ENCODE measurements around the gene CHCHD6. TPM values are rescaled to one million over a fixed set of nuclear protein-coding genes. Genes with fewer than 3 reads are reported as not detected.

The CHCHD6 gene
- polyA plus RNA-seq, 1 donor from 2014 or later, result 102 TPM

DNA sequence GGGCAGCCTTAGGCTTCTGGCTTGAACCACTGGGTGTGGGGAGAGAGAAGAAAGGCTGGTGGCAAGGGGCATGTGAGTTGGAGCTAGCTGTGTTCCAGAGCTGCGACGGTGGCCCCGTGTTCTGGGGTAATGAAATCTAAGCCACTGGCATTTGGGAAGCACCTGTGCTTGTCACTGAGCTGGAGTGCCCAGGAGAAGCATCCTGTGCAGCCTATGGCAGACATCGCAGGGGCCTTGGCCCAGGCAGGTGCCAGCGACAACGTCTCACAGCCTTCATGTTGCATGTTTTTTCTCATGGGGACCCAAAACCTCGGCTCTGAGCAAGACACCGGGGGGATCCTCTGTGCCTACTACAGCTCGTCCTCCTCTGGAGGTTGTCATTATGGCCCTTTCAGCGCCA is 187.8 kb downstream of the CHCHD6 start:
- Histone ChIP-seq H3K4me2 (ENCODE audit: low read length) (no peak overlapping the region), H4K20me1 (ENCODE audit: insufficient read depth) (no peaks in the 10 kb centered on the region), H3K79me2 (replicated peaks; ENCODE audit: insufficient read depth, low read length) (no peaks in the 10 kb centered on the region), H3F3A (ENCODE audit: insufficient read depth, low read length, poor library complexity, severe bottlenecking) (no peaks in the 10 kb centered on the region), H3K4me3 (ENCODE audit: low read length) (no peak overlapping the region), H3K27ac (ENCODE audit: low read length) (no peak overlapping the region), H2AFZ (ENCODE audit: low read depth, low read length) (no peak overlapping the region), H3K27me3 (ENCODE audit: insufficient read depth, low read depth, low read length) (no peaks in the 10 kb centered on the region), H3K9me2 (ENCODE audit: insufficient read depth, low read length) (no peaks in the 10 kb centered on the region), H3K9ac (ENCODE audit: low read length) (no peak overlapping the region), H3K36me3 (ENCODE audit: insufficient read depth, low read length) (no peaks in the 10 kb centered on the region), H3K9me3 (ENCODE audit: low read length) (no peaks in the 10 kb centered on the region)
- no peak for TF ChIP-seq EP300 (conservative IDR thresholded peaks at IDR 0.05; ENCODE audit: poor library complexity, severe bottlenecking)
- TF ChIP-seq RAD21 (conservative IDR thresholded peaks at IDR 0.05), result no peak

DNA sequence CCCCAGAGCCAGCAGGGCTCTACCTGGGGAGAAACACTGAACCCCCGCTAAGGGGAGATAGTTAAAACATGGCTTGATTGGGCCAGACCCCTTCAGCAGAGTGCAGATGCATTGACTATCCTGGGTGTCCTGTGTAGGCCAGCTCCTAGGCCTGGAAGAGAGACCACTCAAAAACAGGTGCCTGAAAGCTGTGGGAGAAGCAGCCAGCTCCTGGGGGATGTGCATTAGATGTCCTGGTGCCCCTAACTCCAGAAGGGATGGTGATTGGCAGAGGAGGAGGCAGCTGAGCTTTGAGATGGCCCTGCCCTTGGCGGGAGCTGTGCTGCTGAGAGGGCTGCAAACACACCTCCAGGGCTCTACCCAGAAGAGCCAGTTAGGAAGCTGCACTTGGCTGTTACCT is 189.6 kb downstream of the CHCHD6 start:
- Histone ChIP-seq H3K4me3 (ENCODE audit: low read length) (no peak overlapping the region), H3K9me2 (ENCODE audit: insufficient read depth, low read length) (no peaks in the 10 kb centered on the region), H3K4me2 (ENCODE audit: low read length) (no peak overlapping the region), H3K27me3 (ENCODE audit: insufficient read depth, low read depth, low read length) (no peaks in the 10 kb centered on the region), H3K27ac (ENCODE audit: low read length) (no peak overlapping the region), H3K79me2 (replicated peaks; ENCODE audit: insufficient read depth, low read length) (no peaks in the 10 kb centered on the region), H3K9ac (ENCODE audit: low read length) (no peak overlapping the region), H3K36me3 (ENCODE audit: insufficient read depth, low read length) (no peaks in the 10 kb centered on the region), H4K20me1 (ENCODE audit: insufficient read depth) (no peaks in the 10 kb centered on the region), H3F3A (ENCODE audit: insufficient read depth, low read length, poor library complexity, severe bottlenecking) (no peaks in the 10 kb centered on the region), H3K9me3 (ENCODE audit: low read length) (no peaks in the 10 kb centered on the region), H2AFZ (ENCODE audit: low read depth, low read length) (no peak overlapping the region)
- TF ChIP-seq, protein P1, sequence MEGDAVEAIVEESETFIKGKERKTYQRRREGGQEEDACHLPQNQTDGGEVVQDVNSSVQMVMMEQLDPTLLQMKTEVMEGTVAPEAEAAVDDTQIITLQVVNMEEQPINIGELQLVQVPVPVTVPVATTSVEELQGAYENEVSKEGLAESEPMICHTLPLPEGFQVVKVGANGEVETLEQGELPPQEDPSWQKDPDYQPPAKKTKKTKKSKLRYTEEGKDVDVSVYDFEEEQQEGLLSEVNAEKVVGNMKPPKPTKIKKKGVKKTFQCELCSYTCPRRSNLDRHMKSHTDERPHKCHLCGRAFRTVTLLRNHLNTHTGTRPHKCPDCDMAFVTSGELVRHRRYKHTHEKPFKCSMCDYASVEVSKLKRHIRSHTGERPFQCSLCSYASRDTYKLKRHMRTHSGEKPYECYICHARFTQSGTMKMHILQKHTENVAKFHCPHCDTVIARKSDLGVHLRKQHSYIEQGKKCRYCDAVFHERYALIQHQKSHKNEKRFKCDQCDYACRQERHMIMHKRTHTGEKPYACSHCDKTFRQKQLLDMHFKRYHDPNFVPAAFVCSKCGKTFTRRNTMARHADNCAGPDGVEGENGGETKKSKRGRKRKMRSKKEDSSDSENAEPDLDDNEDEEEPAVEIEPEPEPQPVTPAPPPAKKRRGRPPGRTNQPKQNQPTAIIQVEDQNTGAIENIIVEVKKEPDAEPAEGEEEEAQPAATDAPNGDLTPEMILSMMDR (IDR thresholded peaks at IDR 0.05; ENCODE audit: poor library complexity, severe bottlenecking), result no peak
- no peak for TF ChIP-seq EZH2 (IDR thresholded peaks at IDR 0.05; ENCODE audit: borderline replicate concordance, insufficient read depth, low read length, poor library complexity, severe bottlenecking)
- no peak for TF ChIP-seq RAD21 (conservative IDR thresholded peaks at IDR 0.05)
- TF ChIP-seq MXI1 (conservative IDR thresholded peaks at IDR 0.05; ENCODE audit: poor library complexity, severe bottlenecking), result no peak
- TF ChIP-seq EP300 (conservative IDR thresholded peaks at IDR 0.05; ENCODE audit: poor library complexity, severe bottlenecking), result no peak
- no peak for TF ChIP-seq TAF1 (IDR thresholded peaks at IDR 0.05; ENCODE audit: low read depth)
- TF ChIP-seq SMC3 (conservative IDR thresholded peaks at IDR 0.05; ENCODE audit: poor library complexity), result no peak
- TF ChIP-seq, protein P2, sequence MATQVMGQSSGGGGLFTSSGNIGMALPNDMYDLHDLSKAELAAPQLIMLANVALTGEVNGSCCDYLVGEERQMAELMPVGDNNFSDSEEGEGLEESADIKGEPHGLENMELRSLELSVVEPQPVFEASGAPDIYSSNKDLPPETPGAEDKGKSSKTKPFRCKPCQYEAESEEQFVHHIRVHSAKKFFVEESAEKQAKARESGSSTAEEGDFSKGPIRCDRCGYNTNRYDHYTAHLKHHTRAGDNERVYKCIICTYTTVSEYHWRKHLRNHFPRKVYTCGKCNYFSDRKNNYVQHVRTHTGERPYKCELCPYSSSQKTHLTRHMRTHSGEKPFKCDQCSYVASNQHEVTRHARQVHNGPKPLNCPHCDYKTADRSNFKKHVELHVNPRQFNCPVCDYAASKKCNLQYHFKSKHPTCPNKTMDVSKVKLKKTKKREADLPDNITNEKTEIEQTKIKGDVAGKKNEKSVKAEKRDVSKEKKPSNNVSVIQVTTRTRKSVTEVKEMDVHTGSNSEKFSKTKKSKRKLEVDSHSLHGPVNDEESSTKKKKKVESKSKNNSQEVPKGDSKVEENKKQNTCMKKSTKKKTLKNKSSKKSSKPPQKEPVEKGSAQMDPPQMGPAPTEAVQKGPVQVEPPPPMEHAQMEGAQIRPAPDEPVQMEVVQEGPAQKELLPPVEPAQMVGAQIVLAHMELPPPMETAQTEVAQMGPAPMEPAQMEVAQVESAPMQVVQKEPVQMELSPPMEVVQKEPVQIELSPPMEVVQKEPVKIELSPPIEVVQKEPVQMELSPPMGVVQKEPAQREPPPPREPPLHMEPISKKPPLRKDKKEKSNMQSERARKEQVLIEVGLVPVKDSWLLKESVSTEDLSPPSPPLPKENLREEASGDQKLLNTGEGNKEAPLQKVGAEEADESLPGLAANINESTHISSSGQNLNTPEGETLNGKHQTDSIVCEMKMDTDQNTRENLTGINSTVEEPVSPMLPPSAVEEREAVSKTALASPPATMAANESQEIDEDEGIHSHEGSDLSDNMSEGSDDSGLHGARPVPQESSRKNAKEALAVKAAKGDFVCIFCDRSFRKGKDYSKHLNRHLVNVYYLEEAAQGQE (IDR thresholded peaks at IDR 0.05; ENCODE audit: borderline replicate concordance), result no peak
- TF ChIP-seq POLR2AphosphoS5 (IDR thresholded peaks at IDR 0.05), result no peak

DNA sequence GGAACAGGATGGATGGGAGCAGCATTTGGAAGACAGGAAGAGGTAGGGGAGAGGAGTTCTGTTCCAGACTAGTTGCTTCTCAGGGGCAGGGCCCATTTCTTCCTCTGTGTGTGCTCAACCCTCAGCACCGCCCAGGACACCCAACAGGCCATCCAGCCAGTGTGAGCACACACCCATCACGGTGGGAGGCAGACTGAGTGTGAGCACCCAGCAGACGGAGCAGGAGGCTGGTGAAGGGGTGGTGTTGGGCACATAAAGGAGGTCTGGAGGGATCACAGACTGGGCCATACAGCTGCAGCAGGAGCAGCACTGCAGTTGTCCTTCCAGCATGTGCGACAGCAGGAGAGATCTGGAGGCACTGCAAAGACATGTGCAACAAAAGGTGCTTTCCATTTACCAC is 190.4 kb downstream of the CHCHD6 start:
- TF ChIP-seq EZH2 (IDR thresholded peaks at IDR 0.05; ENCODE audit: borderline replicate concordance, insufficient read depth, low read length, poor library complexity, severe bottlenecking) (no peak), EP300 (conservative IDR thresholded peaks at IDR 0.05; ENCODE audit: poor library complexity, severe bottlenecking) (no peak), MXI1 (conservative IDR thresholded peaks at IDR 0.05; ENCODE audit: poor library complexity, severe bottlenecking) (no peak), POLR2AphosphoS5 (IDR thresholded peaks at IDR 0.05) (no peak), RAD21 (conservative IDR thresholded peaks at IDR 0.05) (no peak), TAF1 (IDR thresholded peaks at IDR 0.05; ENCODE audit: low read depth) (no peak), SMC3 (conservative IDR thresholded peaks at IDR 0.05; ENCODE audit: poor library complexity) (no peak)
- TF ChIP-seq, protein P1 (IDR thresholded peaks at IDR 0.05; ENCODE audit: poor library complexity, severe bottlenecking), result no peak
- TF ChIP-seq, protein P2 (IDR thresholded peaks at IDR 0.05; ENCODE audit: borderline replicate concordance), result no peak
- no peaks in the 10 kb centered on the region for H3K9me2 ChIP-seq (ENCODE audit: insufficient read depth, low read length)

More for the DNA sequence above, 190.4 kb downstream of the CHCHD6 start:
- H3K4me3 ChIP-seq (ENCODE audit: low read length), result no peak overlapping the region
- H3K9me3 ChIP-seq (ENCODE audit: low read length), result no peaks in the 10 kb centered on the region
- no peaks in the 10 kb centered on the region for H4K20me1 ChIP-seq (ENCODE audit: insufficient read depth)
- H3K4me2 ChIP-seq (ENCODE audit: low read length), result no peak overlapping the region
- H3K36me3 ChIP-seq (ENCODE audit: insufficient read depth, low read length), result no peaks in the 10 kb centered on the region
- no peaks in the 10 kb centered on the region for H3K27me3 ChIP-seq (ENCODE audit: insufficient read depth, low read depth, low read length)
- no peak overlapping the region for H3K27ac ChIP-seq (ENCODE audit: low read length)
- H3K79me2 ChIP-seq (replicated peaks; ENCODE audit: insufficient read depth, low read length), result no peaks in the 10 kb centered on the region
- H3F3A ChIP-seq (ENCODE audit: insufficient read depth, low read length, poor library complexity, severe bottlenecking), result no peaks in the 10 kb centered on the region
- H3K9ac ChIP-seq (ENCODE audit: low read length), result no peak overlapping the region
- no peak overlapping the region for H2AFZ ChIP-seq (ENCODE audit: low read depth, low read length)

Measured in neural cell (in vitro differentiated cells).